ENCODE data around the gene C16orf90.

Gene C16orf90

GRCh38 chr16:3492356-3492755 is 2.9 kb downstream of the C16orf90 start:
- Histone ChIP-seq H3K9me3 (ENCODE audit: low read length) (no peaks in the 10 kb centered on the region), H3K36me3 (ENCODE audit: insufficient read depth, low read length) (no peaks in the 10 kb centered on the region), H3K4me3 (ENCODE audit: low read depth in 1 of 2, low read length in 2 of 2) (no peak overlapping the region), H3K4me1 (ENCODE audit: insufficient read depth, low read length) (no peaks in the 10 kb centered on the region), H3K9ac (ENCODE audit: low read length) (no peak overlapping the region), H3K27ac (ENCODE audit: low read depth, low read length) (no peak overlapping the region), H3K27me3 (ENCODE audit: control insufficient read depth in 1 of 2, insufficient read depth in 2 of 2, low read length in 2 of 2) (no peaks in the 10 kb centered on the region)

DNA sequence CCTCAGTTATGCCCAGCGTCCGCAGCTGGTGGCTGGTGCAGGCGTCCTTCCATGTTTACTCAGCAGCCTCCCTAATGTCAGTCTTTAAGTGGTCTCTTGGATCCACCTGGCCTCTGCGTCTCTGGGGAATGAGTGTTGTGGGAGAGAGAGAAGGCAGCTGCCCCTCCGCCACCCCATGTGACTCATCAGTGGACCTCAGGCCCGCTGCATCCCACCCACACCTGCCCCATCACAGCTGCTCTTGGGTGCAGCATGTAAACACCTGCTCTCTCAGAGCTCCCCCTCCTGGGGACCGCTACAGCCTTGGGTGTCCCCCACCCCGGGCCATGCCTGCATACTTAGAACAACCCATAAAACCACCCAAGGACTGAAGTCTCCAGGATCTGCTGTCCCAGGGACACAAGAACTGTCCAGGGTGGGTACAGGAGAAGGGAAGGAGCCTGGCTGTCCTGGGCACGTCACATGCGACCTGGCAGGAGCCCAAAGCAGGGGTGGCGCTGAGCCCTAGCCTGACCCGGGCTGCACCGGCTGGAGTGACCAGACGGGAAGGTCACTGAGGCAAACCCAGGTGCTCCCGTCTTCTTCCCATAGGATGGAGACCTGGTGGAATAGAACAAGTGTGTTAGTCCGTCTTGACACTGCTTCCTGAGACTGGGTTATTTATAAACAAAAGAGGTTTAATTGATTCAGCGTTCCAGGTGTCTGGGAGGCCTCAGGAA is 4.2 kb downstream of the C16orf90 start:
- H3K27ac ChIP-seq (ENCODE audit: low read depth, low read length) = no peak overlapping the region
- no peaks in the 10 kb centered on the region for H3K27me3 ChIP-seq (ENCODE audit: control insufficient read depth in 1 of 2, insufficient read depth in 2 of 2, low read length in 2 of 2)
- H3K9me3 ChIP-seq (ENCODE audit: low read length) = no peaks in the 10 kb centered on the region
- no peaks in the 10 kb centered on the region for H3K4me1 ChIP-seq (ENCODE audit: insufficient read depth, low read length)
- H3K36me3 ChIP-seq (ENCODE audit: insufficient read depth, low read length) = peaks cover 1% of the 10 kb centered on the region
- H3K9ac ChIP-seq (ENCODE audit: low read length) = no peak overlapping the region
- no peak overlapping the region for H3K4me3 ChIP-seq (ENCODE audit: low read depth in 1 of 2, low read length in 2 of 2)

DNA sequence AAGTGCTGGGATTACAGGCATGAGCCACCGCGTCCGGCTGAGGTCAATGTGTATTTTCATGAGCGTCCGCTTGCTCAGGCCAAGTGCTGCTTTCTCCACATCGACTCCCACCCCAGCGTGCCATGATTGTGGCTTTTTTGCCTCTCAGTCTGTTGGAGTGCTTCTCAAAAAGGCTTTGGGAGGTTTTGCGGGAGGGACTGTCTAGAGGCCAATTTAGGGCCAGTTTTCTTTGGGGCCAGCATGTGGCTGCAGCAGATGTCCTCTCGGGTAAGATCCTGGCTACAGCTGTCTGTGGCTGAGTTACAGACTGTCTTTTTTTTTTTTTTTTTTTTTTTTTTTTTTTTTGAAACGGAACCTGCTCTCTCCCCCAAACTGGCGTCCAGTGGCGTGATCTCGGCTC is 6.5 kb downstream of the C16orf90 start:
- no peaks in the 10 kb centered on the region for H3K9me3 ChIP-seq (ENCODE audit: low read length)
- H3K36me3 ChIP-seq (ENCODE audit: insufficient read depth, low read length) = peaks cover 23% of the 10 kb centered on the region
- no peak overlapping the region for H3K4me3 ChIP-seq (ENCODE audit: low read depth in 1 of 2, low read length in 2 of 2)
- no peak overlapping the region for H3K9ac ChIP-seq (ENCODE audit: low read length)
- H3K4me1 ChIP-seq (ENCODE audit: insufficient read depth, low read length) = no peaks in the 10 kb centered on the region
- H3K27ac ChIP-seq (ENCODE audit: low read depth, low read length) = no peak overlapping the region
- no peaks in the 10 kb centered on the region for H3K27me3 ChIP-seq (ENCODE audit: control insufficient read depth in 1 of 2, insufficient read depth in 2 of 2, low read length in 2 of 2)

DNA sequence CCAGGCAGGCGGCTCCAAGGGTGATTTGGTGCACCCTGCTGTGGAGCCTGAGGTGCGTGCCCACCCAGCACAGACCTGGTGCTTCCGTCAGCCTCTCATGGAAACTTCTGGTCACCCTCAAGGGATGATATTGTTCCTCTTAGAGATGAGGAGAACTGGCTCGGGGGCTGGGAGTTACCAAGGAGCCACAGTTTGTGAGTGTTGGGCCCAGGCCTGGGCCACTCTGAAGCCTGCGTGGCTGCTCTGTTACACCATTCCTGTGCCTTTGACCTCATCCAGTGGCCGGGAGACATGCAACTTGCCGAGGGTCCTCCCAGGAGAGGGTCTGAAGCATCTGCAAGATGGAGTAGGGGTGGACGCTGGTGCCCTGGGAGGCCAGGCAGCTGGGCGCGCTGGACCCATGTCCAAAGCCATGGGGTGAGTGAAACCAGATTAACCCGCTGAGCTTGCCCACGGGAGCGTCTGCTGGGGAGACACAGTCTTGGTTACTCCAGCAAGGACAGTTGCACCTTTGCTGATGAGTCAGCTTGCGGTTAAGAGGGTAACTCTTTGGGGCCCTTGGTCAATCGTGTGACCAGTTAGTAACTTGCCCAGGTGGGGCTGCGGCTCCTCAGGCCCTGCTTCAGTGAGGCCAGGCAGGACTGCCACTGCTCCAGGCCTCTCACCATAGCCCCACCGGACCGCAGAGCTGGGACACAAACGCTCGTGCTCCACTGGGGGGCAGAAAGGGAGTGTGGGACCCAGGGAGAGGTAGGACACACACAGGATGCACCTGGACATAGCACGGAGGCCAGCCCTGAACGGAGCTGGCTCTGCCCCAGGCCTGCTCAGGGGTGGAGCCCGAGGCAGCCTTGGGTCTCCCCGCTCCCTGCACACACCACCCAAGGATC is 7.5 kb downstream of the C16orf90 start:
- H3K27ac ChIP-seq (ENCODE audit: low read depth, low read length) = no peak overlapping the region
- no peak overlapping the region for H3K9ac ChIP-seq (ENCODE audit: low read length)

GRCh38 chr16:3486506-3487215 is 8.6 kb downstream of the C16orf90 start:
- Histone ChIP-seq H3K9me3 (ENCODE audit: low read length) (no peaks in the 10 kb centered on the region), H3K4me3 (ENCODE audit: low read depth in 1 of 2, low read length in 2 of 2) (no peak overlapping the region), H3K27ac (ENCODE audit: low read depth, low read length) (no peak overlapping the region), H3K27me3 (ENCODE audit: control insufficient read depth in 1 of 2, insufficient read depth in 2 of 2, low read length in 2 of 2) (no peaks in the 10 kb centered on the region), H3K4me1 (ENCODE audit: insufficient read depth, low read length) (no peaks in the 10 kb centered on the region), H3K9ac (ENCODE audit: low read length) (no peak overlapping the region), H3K36me3 (ENCODE audit: insufficient read depth, low read length) (peaks cover 41% of the 10 kb centered on the region)

More for the DNA sequence above, 7.5 kb downstream of the C16orf90 start:
- Histone ChIP-seq H3K4me1 (ENCODE audit: insufficient read depth, low read length) (no peaks in the 10 kb centered on the region), H3K9me3 (ENCODE audit: low read length) (no peaks in the 10 kb centered on the region), H3K36me3 (ENCODE audit: insufficient read depth, low read length) (peaks cover 33% of the 10 kb centered on the region), H3K27me3 (ENCODE audit: control insufficient read depth in 1 of 2, insufficient read depth in 2 of 2, low read length in 2 of 2) (no peaks in the 10 kb centered on the region), H3K4me3 (ENCODE audit: low read depth in 1 of 2, low read length in 2 of 2) (no peak overlapping the region)

- H3K36me3 ChIP-seq (ENCODE audit: insufficient read depth, low read length) = peaks cover 48% of the 10 kb centered on the region
- no peak overlapping the region for H3K9ac ChIP-seq (ENCODE audit: low read length)
These were observed 9.3 kb downstream of the C16orf90 start for GRCh38 chr16:3485821-3486505.

DNA sequence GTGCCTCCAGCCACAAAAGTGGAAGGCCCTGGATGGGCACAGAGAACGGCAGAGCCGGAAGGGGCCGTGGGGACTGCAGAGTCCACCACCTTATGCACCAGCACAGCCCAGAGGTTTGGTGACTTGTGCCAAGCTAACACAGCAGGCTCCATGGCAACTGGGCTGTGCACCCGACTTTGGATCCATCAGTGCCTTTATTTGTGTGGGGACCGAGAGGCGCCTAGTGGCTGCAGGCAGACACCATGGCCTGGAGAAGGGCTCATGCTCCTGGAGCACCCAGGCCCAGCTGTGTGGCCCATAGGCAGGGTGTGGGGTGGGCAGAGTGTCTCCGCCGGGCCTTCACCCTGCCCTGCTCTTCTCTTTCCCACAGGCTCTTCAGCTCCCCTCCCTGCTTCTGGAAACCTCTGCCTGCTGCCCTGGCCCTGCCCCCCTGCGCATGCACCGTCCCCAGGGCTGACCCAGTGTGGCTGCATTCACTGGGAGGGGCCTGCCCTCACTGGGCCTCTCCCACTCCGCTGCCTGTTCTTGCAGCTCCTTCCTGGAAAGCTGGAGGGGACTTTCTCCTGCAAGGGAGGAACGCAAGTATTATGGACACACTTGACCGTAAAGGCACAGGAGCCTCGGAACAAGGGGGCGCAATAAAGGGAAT is 10.1 kb downstream of the C16orf90 start:
- Histone ChIP-seq H3K9ac (ENCODE audit: low read length) (no peak overlapping the region), H3K9me3 (ENCODE audit: low read length) (no peaks in the 10 kb centered on the region), H3K4me1 (ENCODE audit: insufficient read depth, low read length) (no peaks in the 10 kb centered on the region), H3K27me3 (ENCODE audit: control insufficient read depth in 1 of 2, insufficient read depth in 2 of 2, low read length in 2 of 2) (no peaks in the 10 kb centered on the region), H3K4me3 (ENCODE audit: low read depth in 1 of 2, low read length in 2 of 2) (no peak overlapping the region), H3K27ac (ENCODE audit: low read depth, low read length) (no peak overlapping the region), H3K36me3 (ENCODE audit: insufficient read depth, low read length) (peaks cover 53% of the 10 kb centered on the region)

More at GRCh38 chr16:3485821-3486505, 9.3 kb downstream of the C16orf90 start:
- no peaks in the 10 kb centered on the region for H3K27me3 ChIP-seq (ENCODE audit: control insufficient read depth in 1 of 2, insufficient read depth in 2 of 2, low read length in 2 of 2)
- H3K27ac ChIP-seq (ENCODE audit: low read depth, low read length) = no peak overlapping the region
- no peak overlapping the region for H3K4me3 ChIP-seq (ENCODE audit: low read depth in 1 of 2, low read length in 2 of 2)
- no peaks in the 10 kb centered on the region for H3K4me1 ChIP-seq (ENCODE audit: insufficient read depth, low read length)
- H3K9me3 ChIP-seq (ENCODE audit: low read length) = no peaks in the 10 kb centered on the region

DNA sequence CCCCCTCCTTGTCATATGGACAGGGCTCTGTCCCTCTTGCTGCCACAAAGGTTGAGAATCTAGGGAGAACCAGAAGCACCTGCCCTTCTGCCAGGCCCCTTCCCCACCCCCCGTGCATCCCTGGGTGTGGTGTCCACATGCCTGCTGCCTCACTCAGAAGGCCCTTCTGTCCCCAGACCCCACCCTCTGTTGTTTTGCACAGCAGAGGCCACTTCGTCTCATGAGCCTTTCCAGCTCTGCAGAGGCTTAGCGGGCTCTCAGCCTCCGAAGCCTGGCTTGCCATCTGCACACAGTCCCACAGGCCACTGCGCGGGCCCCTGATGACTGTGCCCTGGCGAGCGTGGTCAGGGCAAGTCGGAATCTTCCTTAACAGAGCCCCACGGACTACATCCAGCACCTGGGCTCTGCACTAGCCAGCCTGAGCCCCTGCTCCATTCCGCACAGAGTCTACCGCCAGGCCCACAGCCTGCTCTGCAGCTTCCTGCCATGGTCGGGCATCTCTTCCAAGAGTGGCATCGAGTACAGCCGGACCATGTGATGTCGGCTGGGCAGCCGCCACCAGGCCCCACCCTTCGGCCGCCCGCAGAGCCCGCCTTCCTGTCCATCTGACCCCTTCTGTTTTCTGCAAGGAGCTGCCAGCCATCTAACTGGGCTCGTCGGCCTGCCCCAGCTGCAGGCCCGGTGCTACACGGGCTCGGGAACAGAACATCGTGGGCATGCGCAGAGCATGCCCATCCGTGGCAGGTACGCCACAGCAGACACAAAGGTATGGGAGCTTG is 10.8 kb downstream of the C16orf90 start:
- no peaks in the 10 kb centered on the region for H3K9me3 ChIP-seq (ENCODE audit: low read length)
- no peak overlapping the region for H3K9ac ChIP-seq (ENCODE audit: low read length)
- H3K4me1 ChIP-seq (ENCODE audit: insufficient read depth, low read length) = no peaks in the 10 kb centered on the region
- no peak overlapping the region for H3K4me3 ChIP-seq (ENCODE audit: low read depth in 1 of 2, low read length in 2 of 2)
- H3K27me3 ChIP-seq (ENCODE audit: control insufficient read depth in 1 of 2, insufficient read depth in 2 of 2, low read length in 2 of 2) = no peaks in the 10 kb centered on the region
- H3K36me3 ChIP-seq (ENCODE audit: insufficient read depth, low read length) = peaks cover 60% of the 10 kb centered on the region
- no peak overlapping the region for H3K27ac ChIP-seq (ENCODE audit: low read depth, low read length)

DNA sequence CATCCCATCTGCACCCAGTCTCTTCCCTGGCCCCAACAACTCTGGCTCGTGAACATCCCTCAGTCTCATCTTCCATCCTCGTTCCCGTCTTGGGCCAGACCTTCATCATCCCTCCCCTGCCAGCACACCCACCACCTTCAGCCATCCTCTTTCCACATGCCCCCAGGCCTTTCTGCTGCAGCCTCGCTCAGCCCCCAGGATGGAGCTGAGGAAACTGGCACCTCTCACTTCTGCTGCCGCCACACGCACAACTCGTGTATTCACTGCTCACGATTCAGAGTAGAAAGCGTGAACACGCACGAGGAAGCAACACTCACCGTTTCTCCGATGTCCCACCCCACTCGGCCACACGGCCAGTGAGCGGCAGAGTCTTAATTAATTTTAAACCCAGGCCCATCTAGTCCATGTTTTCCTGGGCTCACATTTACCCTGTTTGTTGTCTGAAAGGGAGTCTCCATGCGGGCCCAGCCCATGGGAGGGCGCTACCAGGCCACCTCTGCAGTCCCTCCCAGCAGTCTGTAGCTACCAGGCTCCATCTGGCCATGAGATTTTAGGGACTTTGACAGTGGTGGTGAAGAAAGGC is 12.5 kb downstream of the C16orf90 start:
- no peaks in the 10 kb centered on the region for H3K27me3 ChIP-seq (ENCODE audit: control insufficient read depth in 1 of 2, insufficient read depth in 2 of 2, low read length in 2 of 2)
- no peaks in the 10 kb centered on the region for H3K4me1 ChIP-seq (ENCODE audit: insufficient read depth, low read length)
- no peak overlapping the region for H3K9ac ChIP-seq (ENCODE audit: low read length)
- H3K4me3 ChIP-seq (ENCODE audit: low read depth in 1 of 2, low read length in 2 of 2) = no peak overlapping the region
- peaks cover 65% of the 10 kb centered on the region for H3K36me3 ChIP-seq (ENCODE audit: insufficient read depth, low read length)
- no peak overlapping the region for H3K27ac ChIP-seq (ENCODE audit: low read depth, low read length)
- H3K9me3 ChIP-seq (ENCODE audit: low read length) = no peaks in the 10 kb centered on the region
